Measurements from ENCODE around the gene AKT1. TPM values are rescaled to one million over a fixed set of nuclear protein-coding genes. Genes with fewer than 3 reads are reported as not detected.
A peak's percentile ranks its signal among the peaks of the same experiment; 100 is the strongest.

The AKT1 gene
- total RNA-seq, 3 donors from 2014 or later: 122 to 176 (median 128) TPM

DNA sequence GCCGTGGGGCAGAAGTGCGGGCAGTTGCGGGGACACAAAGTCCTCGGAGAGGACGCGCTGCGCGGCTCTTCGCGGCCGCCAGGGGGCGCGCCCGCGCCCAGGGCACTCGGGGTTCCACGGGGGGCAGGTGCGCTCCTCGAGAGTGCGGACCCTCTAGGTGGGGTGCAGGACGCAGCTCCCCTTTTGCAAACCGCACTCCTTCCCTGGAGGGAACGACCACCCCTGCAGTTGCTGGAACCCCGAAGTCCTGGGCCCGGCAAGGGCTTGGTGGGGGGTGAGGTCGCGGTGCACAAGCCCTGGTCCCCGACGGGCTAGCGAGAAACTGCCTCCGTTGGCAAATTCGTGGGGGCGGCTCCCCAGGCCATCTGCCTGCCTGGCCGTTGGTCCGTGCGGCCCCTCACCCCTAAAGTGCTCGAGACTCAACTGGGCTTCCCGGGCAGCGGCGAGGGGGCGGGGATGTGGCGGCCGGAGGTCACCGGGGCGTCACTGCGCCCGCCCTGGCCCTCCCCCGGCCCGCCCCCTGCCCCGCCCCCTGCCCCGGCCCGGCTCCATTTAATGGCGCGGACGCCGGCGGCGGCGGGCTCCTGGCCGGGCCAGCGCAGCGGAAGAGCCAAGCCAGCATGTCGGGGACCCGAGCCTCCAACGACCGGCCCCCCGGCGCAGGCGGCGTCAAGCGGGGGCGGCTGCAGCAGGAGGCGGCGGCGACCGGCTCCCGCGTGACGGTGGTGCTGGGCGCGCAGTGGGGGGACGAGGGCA, 71.7 kb downstream of the AKT1 start, which contains the start of gene ADSS1:
Gene ADSS1, plus strand, starts transcription at position 579 of the 756 bp plus-strand sequence. Its CDS starts 42 bp downstream, at position 621.
- Histone ChIP-seq H3K36me3 (ENCODE audit: low read depth) (no peaks in the 10 kb centered on the region), H3K9me3 (no peaks in the 10 kb centered on the region), H3K4me1 (ENCODE audit: low read depth) (peaks cover 20% of the 10 kb centered on the region), H3K4me3 (peak within 1 kb of the TSS; percentile 24)
- TF ChIP-seq, protein P1, sequence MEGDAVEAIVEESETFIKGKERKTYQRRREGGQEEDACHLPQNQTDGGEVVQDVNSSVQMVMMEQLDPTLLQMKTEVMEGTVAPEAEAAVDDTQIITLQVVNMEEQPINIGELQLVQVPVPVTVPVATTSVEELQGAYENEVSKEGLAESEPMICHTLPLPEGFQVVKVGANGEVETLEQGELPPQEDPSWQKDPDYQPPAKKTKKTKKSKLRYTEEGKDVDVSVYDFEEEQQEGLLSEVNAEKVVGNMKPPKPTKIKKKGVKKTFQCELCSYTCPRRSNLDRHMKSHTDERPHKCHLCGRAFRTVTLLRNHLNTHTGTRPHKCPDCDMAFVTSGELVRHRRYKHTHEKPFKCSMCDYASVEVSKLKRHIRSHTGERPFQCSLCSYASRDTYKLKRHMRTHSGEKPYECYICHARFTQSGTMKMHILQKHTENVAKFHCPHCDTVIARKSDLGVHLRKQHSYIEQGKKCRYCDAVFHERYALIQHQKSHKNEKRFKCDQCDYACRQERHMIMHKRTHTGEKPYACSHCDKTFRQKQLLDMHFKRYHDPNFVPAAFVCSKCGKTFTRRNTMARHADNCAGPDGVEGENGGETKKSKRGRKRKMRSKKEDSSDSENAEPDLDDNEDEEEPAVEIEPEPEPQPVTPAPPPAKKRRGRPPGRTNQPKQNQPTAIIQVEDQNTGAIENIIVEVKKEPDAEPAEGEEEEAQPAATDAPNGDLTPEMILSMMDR (IDR thresholded peaks at IDR 0.05): peak; percentile 98
- intact Hi-C loops (cut with DNase I, micrococcal nuclease): no loop called here
- peak; percentile 84 for ATAC-seq
- DNase-seq: peak; percentile 79 to 85 (median 83)

DNA sequence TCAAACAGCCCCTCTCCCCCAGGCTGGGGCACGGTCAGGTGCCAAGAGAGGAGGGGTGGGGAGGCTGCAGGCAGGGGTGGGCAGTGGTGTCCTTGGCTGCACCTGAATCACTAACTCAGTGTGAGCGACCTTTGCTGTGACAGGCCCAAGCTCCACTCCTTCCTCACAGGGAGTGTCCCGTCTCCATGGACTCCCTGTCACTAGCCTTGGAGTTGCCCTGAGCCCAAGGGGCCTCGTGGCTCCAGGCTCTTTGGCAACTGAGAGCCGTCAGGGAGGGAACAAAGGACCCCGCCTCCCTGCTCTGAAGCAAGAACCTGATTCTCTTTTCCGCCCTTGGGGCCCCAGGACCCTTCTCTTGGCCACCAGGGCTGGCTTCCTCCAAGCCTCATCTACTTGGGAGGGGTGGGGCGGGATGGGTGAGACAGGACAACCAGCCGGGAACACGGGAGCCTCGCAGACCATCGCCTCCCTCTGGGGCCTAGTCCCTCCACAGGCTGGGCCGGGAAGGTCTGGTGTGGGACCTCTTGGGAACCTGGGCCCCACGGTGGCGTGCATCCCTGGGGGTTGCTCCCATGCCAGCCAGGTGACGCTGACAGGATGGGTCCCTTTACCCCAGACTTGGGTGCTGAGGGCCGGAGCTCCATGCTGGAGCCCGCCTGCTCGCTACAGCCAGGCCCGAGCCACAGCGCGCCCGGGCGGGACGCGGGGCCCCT, 72.5 kb downstream of the AKT1 start:
- TF ChIP-seq, protein P1 (IDR thresholded peaks at IDR 0.05): no peak
- ATAC-seq: peak; percentile 45
- Histone ChIP-seq H3K4me1 (ENCODE audit: low read depth) (peaks cover 20% of the 10 kb centered on the region), H3K9me3 (no peaks in the 10 kb centered on the region), H3K36me3 (ENCODE audit: low read depth) (no peaks in the 10 kb centered on the region), H3K4me3 (no peak overlapping the region)
- intact Hi-C loops (cut with DNase I, micrococcal nuclease): no loop called here
- DNase-seq: no peak

DNA sequence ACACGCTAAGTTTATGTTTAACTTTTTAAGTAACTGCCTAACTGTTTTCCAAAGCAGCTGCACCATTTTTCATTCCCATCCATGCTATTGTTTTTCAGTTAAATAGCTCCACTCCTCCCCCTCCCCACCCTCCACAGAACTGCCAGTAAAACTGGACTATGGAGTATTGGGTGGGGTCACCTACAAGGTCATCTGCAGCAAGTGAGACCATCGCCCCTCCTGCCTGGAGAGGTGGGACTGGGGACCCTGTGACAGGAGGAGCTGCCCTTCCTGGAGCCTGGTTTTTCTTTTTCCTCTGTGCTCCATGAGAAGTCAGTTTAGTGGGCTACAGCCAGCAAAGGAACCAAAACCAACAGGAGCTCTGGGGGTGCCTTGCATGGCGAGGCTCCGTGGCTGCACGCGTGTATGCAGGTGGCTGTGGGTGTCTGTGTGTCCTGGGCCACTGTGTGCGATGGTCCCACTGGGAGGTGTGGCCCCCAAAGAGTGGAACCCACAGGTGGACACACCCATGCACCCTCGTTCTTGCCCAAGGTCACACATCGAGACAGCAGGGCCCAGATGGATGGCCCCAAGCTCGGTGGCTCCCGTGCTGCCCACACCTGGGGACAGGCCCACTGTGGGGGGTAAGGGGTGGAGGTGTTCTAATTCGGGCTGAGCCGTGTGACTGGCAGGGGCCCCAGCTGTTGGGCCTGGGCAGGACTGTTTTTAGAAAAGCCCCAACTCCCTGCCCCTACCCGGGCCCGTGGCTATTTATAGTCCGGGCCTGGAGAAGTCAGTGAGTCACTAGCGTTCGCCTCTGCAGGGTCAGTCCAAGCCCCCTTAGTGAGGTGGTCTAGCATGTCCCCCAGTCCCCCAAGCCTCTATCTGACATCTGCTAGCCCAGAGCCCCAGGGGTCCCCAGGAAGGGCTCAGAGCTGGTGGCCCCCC, 73.8 kb downstream of the AKT1 start:
- Histone ChIP-seq H3K4me1 (ENCODE audit: low read depth) (peaks cover 20% of the 10 kb centered on the region), H3K9me3 (no peaks in the 10 kb centered on the region), H3K36me3 (ENCODE audit: low read depth) (no peaks in the 10 kb centered on the region), H3K4me3 (no peak overlapping the region)
- ATAC-seq (no peak), DNase-seq (no peak)
- intact Hi-C loops (cut with DNase I, micrococcal nuclease): no loop called here
- TF ChIP-seq, protein P1 (IDR thresholded peaks at IDR 0.05): no peak

Other genes starting within 250 kb of the AKT1 start
- under 1 TPM; 0.19 to 0.61 (median 0.54) TPM for gene C14orf180, start 216.0 kb downstream of the AKT1 start, total RNA-seq
- 1 to 10 TPM in 1 of 3 donors, under 1 TPM in 2; 0.64 to 8.4 (median 0.82) TPM for gene TMEM179, start 191.0 kb downstream of the AKT1 start, total RNA-seq
- 100 to 1,000 TPM; 132 to 216 (median 176) TPM for gene INF2, start 106.1 kb downstream of the AKT1 start, total RNA-seq
- gene ADSS1, start 71.5 kb downstream of the AKT1 start, total RNA-seq: 1 to 10 TPM; 2.0 to 6.0 (median 4.2) TPM
- gene SIVA1, start 42.6 kb downstream of the AKT1 start, total RNA-seq: 10 to 100 TPM; 38.7 to 82.4 (median 60.4) TPM
- 10 to 100 TPM in 1 of 3 donors, 1 to 10 TPM in 2; 6.5 to 10.6 (median 7.8) TPM for gene ZBTB42, start 5.4 kb upstream of the AKT1 start, total RNA-seq
- 10 to 100 TPM; 66.8 to 89.9 (median 69.9) TPM for gene CEP170B, start 69.5 kb upstream of the AKT1 start, total RNA-seq
- 1 to 10 TPM in 1 of 3 donors, under 1 TPM in 2; 0.38 to 2.2 (median 0.39) TPM for gene PLD4, start 129.1 kb upstream of the AKT1 start, total RNA-seq
- 100 to 1,000 TPM in 1 of 3 donors, 10 to 100 TPM in 1, 1 to 10 TPM in 1; 4.6 to 145 (median 20.3) TPM for gene AHNAK2, start 182.6 kb upstream of the AKT1 start, total RNA-seq
- 1 to 10 TPM; 6.0 to 8.4 (median 6.9) TPM for gene CLBA1, start 190.0 kb upstream of the AKT1 start, total RNA-seq
- 1 to 10 TPM; 4.3 to 8.7 (median 5.6) TPM for gene CDCA4, start 225.3 kb upstream of the AKT1 start, total RNA-seq